HEK293T (cell line): ENCODE data around the gene ALOX12.
A peak's percentile ranks its signal among the peaks of the same experiment; 100 is the strongest.

Source experiments
- CTCF ChIA-PET: fragments of 350-600 bp; formaldehyde crosslinking; extraction: SDS; loops from one replicate; lab custom pipeline; 2021; ENCODE audit warnings: antibody characterized with exemption, inconsistent platforms; lab: Yijun Ruan, JAX
- POLR2A ChIA-PET: fragments of 350-600 bp; formaldehyde crosslinking; extraction: SDS; loops from one replicate; lab custom pipeline; 2020; ENCODE audit warnings: antibody characterized with exemption, inconsistent platforms; lab: Yijun Ruan, JAX
- DNase-seq: peaks from one replicate; pipeline ENCODE4 v3.0.0; 2012; ENCODE audit warnings: mixed read lengths; ENCODE audit errors: extremely low spot score
- ARNT ChIP-seq: fragments of 450-650 bp; IDR thresholded peaks from 2 replicates; pipeline ENCODE4 v1.6.1; 2017; ENCODE audit warnings: mild to moderate bottlenecking
- BHLHE40 ChIP-seq: fragments of 450-650 bp; IDR thresholded peaks from 2 replicates; pipeline ENCODE4 v1.6.1; 2016; ENCODE audit warnings: mild to moderate bottlenecking, moderate library complexity, borderline replicate concordance
- CTBP1 ChIP-seq: fragments of 450-650 bp; IDR thresholded peaks from 2 replicates; pipeline ENCODE4 v1.6.1; 2016; ENCODE audit warnings: borderline replicate concordance
- ELF4 ChIP-seq: fragments of 450-650 bp; IDR thresholded peaks from 2 replicates; pipeline ENCODE4 v1.6.1; 2017; ENCODE audit warnings: antibody characterized with exemption
- FOXA1 ChIP-seq: fragments of 450-650 bp; IDR thresholded peaks from 2 replicates; pipeline ENCODE4 v1.6.1; 2016; ENCODE audit warnings: mild to moderate bottlenecking
- FOXK2 ChIP-seq: fragments of 450-650 bp; IDR thresholded peaks from 2 replicates; pipeline ENCODE4 v1.6.1; 2016; ENCODE audit warnings: mild to moderate bottlenecking
- FOXM1 ChIP-seq: fragments of 450-650 bp; IDR thresholded peaks from 2 replicates; pipeline ENCODE4 v1.6.1; 2017; ENCODE audit warnings: mild to moderate bottlenecking, borderline replicate concordance
- HDGF ChIP-seq: fragments of 450-650 bp; IDR thresholded peaks from 2 replicates; pipeline ENCODE4 v1.6.1; 2017; ENCODE audit warnings: antibody characterized with exemption, borderline replicate concordance
- L3MBTL2 ChIP-seq: fragments of 450-650 bp; conservative IDR thresholded peaks from 2 replicates; pipeline ENCODE4 v1.6.1; 2016; ENCODE audit warnings: mild to moderate bottlenecking
- LEF1 ChIP-seq: fragments of 450-650 bp; IDR thresholded peaks from 2 replicates; pipeline ENCODE4 v1.6.1; 2017; ENCODE audit warnings: mild to moderate bottlenecking, borderline replicate concordance
- NFRKB ChIP-seq: fragments of 450-650 bp; IDR thresholded peaks from 2 replicates; pipeline ENCODE4 v1.6.1; 2016; ENCODE audit warnings: mild to moderate bottlenecking, moderate library complexity
- SP1 ChIP-seq: fragments of 450-650 bp; IDR thresholded peaks from 2 replicates; pipeline ENCODE4 v1.6.1; 2017
- SUZ12 ChIP-seq: fragments of 450-650 bp; IDR thresholded peaks from 2 replicates; pipeline ENCODE4 v1.6.1; 2016; ENCODE audit warnings: mild to moderate bottlenecking
- TARDBP ChIP-seq: fragments of 450-650 bp; IDR thresholded peaks from 2 replicates; pipeline ENCODE4 v1.6.1; 2016
- ZNF384 ChIP-seq: fragments of 450-650 bp; IDR thresholded peaks from 2 replicates; pipeline ENCODE4 v1.6.1; 2016
- TF ChIP-seq, protein P1 (sequence below): fragments of 450-650 bp; IDR thresholded peaks from 2 replicates; pipeline ENCODE4 v1.6.1; 2016

The ALOX12 gene

DNA sequence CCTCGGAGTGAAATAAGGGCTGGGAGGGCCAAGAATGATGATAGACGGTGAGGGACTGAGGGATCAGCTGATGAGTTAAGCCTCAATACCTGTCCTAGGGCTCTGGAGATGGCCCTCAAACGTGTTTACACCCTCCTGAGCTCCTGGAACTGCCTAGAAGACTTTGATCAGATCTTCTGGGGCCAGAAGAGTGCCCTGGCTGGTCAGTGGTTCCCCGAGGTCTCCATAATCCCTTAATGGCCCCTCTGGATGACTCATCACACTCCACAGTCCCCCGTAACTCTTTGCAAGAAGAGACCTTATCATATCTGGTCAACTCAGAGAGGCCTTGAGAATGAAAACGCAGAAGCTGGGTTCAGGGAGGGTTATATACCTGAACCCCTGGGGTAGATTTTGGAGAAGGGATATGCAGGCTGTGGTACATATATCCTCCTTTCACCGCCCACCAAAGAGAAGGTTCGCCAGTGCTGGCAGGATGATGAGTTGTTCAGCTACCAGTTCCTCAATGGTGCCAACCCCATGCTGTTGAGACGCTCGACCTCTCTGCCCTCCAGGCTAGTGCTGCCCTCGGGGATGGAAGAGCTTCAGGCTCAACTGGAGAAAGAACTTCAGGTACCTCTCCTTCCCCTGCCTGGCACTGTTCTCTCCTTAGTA is 3.1 kb downstream of the ALOX12 start:
- no peak for DNase-seq
- TF ChIP-seq SUZ12: no peak
- no peak for TF ChIP-seq TARDBP
- POLR2A ChIA-PET: interaction anchor here (0.7 kb wide), 1 partner anchor 13 kb away, joined by 3 read pairs; the partner anchor contains the start of gene RNASEK
- CTCF ChIA-PET: no interaction called here

DNA sequence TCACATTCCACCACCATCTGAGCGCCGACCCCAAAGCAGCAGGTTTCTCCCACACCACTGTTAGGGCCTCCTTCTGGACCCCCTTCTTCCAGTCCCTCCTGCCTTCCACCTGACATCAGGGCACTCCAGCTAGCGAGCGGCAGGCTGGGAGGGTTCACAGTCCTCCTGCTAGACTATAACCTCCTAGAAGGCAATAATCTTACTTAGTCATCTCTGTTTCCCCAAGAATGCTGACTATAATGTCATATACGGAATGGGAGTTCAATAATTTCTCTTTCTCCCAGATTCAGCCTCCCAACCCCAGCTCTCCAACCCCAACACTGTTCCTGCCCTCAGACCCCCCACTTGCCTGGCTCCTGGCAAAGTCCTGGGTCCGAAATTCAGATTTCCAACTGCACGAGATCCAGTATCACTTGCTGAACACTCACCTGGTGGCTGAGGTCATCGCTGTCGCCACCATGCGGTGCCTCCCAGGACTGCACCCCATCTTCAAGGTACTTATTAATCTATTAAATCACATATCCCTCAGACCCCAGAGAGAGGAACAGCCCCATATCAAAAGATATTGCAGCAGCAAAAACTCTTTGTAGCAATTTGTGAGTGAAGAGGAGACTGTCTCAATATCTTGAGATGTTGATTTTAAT is 5.6 kb downstream of the ALOX12 start:
- ChIA-PET CTCF (no interaction called here), POLR2A (no interaction called here)
- TF ChIP-seq TARDBP (no peak), SP1 (no peak), FOXK2 (no peak), LEF1 (no peak), ARNT (no peak), HDGF (no peak), BHLHE40 (no peak), L3MBTL2 (no peak), NFRKB (no peak), FOXA1 (no peak), SUZ12 (no peak), CTBP1 (no peak), ELF4 (no peak), ZNF384 (no peak), FOXM1 (no peak)
- TF ChIP-seq, protein P1, sequence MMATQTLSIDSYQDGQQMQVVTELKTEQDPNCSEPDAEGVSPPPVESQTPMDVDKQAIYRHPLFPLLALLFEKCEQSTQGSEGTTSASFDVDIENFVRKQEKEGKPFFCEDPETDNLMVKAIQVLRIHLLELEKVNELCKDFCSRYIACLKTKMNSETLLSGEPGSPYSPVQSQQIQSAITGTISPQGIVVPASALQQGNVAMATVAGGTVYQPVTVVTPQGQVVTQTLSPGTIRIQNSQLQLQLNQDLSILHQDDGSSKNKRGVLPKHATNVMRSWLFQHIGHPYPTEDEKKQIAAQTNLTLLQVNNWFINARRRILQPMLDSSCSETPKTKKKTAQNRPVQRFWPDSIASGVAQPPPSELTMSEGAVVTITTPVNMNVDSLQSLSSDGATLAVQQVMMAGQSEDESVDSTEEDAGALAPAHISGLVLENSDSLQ: no peak
- DNase-seq: no peak

DNA sequence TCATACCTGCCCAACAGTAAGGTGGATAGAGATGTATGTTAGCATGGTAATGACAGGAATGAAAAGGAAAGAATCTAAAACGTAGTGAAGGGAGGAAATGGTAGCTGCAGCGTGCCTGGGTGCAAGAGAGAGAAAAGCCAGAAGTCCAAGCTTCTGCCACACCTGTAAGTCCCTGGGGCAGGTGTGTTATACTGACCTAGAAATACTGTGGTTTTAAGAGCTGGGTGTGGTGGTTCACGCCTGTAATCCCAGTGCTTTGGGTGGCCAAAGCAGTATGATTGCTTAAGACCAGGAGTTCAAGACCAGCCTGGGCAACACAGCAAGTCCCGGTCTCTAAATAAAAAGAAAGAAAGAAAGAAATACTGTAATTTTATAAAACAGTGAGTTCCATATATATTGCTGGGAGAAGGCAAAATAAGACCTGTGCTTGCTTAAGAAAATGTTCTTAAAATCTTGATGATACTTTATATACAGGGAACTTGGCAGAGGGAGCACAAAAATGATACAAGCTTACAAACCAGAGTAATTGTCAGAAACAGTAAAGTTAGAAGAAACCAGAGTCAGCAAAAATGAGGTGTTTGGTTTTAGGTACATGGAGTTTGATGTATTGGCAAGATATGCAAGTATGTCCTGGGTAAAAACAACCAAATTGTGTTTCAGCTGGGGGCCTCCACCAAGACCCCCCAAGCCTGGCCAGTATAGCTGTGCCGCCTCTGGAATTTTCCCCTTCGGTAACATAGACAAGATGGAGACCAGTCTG is 6.6 kb downstream of the ALOX12 start:
- TF ChIP-seq BHLHE40: no peak
- TF ChIP-seq ZNF384: no peak
- TF ChIP-seq FOXK2: no peak
- no peak for TF ChIP-seq LEF1
- TF ChIP-seq L3MBTL2: no peak
- TF ChIP-seq TARDBP: no peak
- no peak for TF ChIP-seq NFRKB
- TF ChIP-seq HDGF: no peak
- TF ChIP-seq FOXM1: no peak
- TF ChIP-seq ELF4: no peak
- TF ChIP-seq ARNT: no peak
- ChIA-PET CTCF (interaction anchor here (0.7 to 2.6 kb wide), 2 partner anchors 19 to 159 kb away, joined by 4 to 15 read pairs; no protein-coding TSS in a partner anchor), POLR2A (interaction anchor here (0.8 kb wide), 1 partner anchor 10 kb away, joined by 3 read pairs; the partner anchor contains the start of gene RNASEK)
- DNase-seq: no peak

DNA sequence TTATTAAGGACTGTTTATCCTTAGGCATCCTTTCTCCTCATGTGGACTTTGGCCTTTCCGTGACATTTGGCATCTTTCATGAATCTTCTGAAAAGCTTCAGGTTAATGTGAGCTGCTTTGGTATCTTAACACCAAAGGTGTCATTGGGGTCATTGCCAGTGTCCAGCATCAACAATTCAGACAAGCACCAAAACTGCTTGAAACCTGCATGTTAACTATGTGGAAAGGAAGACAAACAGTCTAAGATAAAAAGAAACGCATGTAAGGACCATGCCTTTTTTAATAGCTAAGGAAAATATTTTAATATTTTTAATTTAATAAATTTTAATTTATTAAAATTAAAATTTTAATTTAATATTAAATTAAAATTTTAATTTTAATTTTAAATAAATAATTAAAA is 7.9 kb downstream of the ALOX12 start:
- no peak for TF ChIP-seq BHLHE40
- TF ChIP-seq, protein P1: no peak
- no peak for TF ChIP-seq FOXM1
- CTCF ChIA-PET: interaction anchor here (0.9 to 2.6 kb wide), 6 partner anchors 8 to 160 kb away, joined by 3 to 36 read pairs (median 11); partner anchors contain the start of gene ALOX12
- POLR2A ChIA-PET: interaction anchor here (0.9 kb wide), 1 partner anchor 89 kb away, joined by 7 read pairs; no protein-coding TSS in a partner anchor
- no peak for DNase-seq

DNA sequence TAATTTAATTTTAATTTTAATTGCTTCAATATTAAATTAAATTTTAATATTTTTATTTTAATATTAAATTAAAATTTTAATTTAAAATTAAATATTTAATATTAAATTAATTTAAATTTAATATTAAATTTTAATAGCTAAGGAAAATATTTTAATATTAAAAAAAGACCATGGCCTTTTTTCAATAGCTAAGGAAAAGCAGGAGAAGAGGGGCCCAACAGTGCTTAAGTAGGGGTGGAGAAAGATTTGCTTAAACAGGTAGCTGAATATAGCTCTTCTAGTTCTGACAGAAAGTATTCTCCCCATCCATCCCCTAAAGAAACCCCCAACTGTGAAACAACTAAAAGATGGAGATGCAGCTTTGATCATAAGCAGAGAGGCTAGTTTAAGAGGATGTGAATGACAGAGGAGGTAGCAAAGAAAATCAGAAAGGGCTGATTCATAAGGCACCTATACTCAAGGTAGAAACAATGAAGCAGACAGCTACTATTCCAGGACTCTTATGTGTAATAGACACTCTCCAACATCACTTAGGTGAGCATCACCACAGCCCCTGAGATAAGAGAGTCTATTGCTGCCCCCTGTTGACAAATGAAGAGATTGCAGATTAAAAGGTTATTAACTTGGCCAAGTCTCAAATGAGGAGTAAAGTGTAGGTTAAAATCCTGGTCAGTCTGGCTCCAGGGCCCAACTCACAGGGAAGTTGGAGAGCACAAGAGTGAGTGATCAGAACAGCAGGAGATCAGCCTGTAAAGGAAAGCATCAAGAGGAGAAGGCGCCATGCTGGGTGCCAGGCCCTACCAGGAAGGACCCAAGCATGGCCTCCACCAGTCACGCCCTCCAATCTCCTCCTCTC is 8.8 kb downstream of the ALOX12 start:
- POLR2A ChIA-PET: interaction anchor here (0.9 kb wide), 1 partner anchor 90 kb away, joined by 7 read pairs; no protein-coding TSS in a partner anchor
- DNase-seq: peak; percentile 67
- CTCF ChIA-PET: interaction anchor here (0.6 to 2.6 kb wide), 11 partner anchors 8 to 501 kb away, joined by 3 to 36 read pairs (median 5); partner anchors contain the start of genes ALOX12 and RNASEK
- TF ChIP-seq NFRKB (no peak), CTBP1 (peak; percentile 54), FOXA1 (no peak)

DNA sequence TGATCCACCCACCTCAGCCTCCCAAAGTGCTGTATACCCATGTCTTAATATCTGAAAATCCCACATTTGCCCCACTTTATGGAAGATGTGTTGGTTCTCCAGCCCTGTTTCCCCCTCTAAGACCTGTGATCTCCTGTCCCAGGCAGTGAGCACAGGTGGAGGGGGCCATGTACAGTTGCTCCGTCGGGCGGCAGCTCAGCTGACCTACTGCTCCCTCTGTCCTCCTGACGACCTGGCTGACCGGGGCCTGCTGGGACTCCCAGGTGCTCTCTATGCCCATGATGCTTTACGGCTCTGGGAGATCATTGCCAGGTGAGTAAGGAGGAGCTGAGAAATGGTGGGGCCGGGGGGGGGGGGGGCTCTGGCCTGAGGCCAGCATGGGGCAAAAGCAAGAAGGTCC is 9.9 kb downstream of the ALOX12 start:
- ChIA-PET CTCF (interaction anchor here (0.6 to 0.7 kb wide), 2 partner anchors 91 to 94 kb away, joined by 3 to 4 read pairs; no protein-coding TSS in a partner anchor), POLR2A (no interaction called here)

More for the DNA sequence above, 9.9 kb downstream of the ALOX12 start:
- TF ChIP-seq L3MBTL2: no peak
- TF ChIP-seq FOXM1: no peak
- TF ChIP-seq BHLHE40: no peak
- TF ChIP-seq, protein P1: no peak
- no peak for TF ChIP-seq HDGF
- no peak for TF ChIP-seq TARDBP
- no peak for TF ChIP-seq ZNF384
- no peak for TF ChIP-seq FOXA1
- TF ChIP-seq ELF4: no peak
- TF ChIP-seq SUZ12: no peak
- DNase-seq: no peak
